CD4-positive, alpha-beta T cell (primary cell): ENCODE results near the gene ZDHHC18. TPM values are rescaled to one million over a fixed set of nuclear protein-coding genes. Genes with fewer than 3 reads are reported as not detected.

Experiments used
- ATAC-seq: fragments of 200-7000 bp; cut with Tn5 transposase; one replicate; pipeline ENCODE4 v1.10.0; 2022; ENCODE audit warnings: mild to moderate bottlenecking; ENCODE audit not compliant: poor library complexity
- CTCF ChIA-PET: fragments of 350-600 bp; sonication (Branson Sonifier 250); formaldehyde crosslinking; loops from one replicate; lab custom pipeline; 2021; ENCODE audit warnings: antibody characterized with exemption, inconsistent platforms; lab: Charles Lee
- POLR2A ChIA-PET: fragments of 350-600 bp; sonication (Branson Sonifier 250); formaldehyde crosslinking; loops from one replicate; lab custom pipeline; 2021; ENCODE audit warnings: antibody characterized with exemption, inconsistent platforms; lab: Charles Lee
- DNase-seq, 14 experiments: peaks; one replicate each; pipeline ENCODE4 v3.0.0-alpha.2; 2013 to 2020; ENCODE audit warnings: mixed read lengths in 2 of 14
- H3K27ac ChIP-seq, 2 donors: one replicate each; pipeline versions ENCODE4 v1.5.1 to v1.7.0; 2013; ENCODE audit warnings: low read length in 2 of 2, low read depth in 1 of 2, mild to moderate bottlenecking in 1 of 2
- H3K27me3 ChIP-seq, 2 experiments: 1 replicate in 1 of 2; 2 replicates in 1 of 2; pipeline versions ENCODE4 v1.6.1 to v1.7.0; 2013; ENCODE audit warnings: low read length in 2 of 2, control low read depth in 1 of 2, mild to moderate bottlenecking in 1 of 2, moderate library complexity in 1 of 2; ENCODE audit not compliant: insufficient read depth in 2 of 2, control insufficient read depth in 1 of 2
- H3K36me3 ChIP-seq: one replicate; pipeline ENCODE4 v1.6.1; 2013; ENCODE audit warnings: low read length, control low read depth; ENCODE audit not compliant: insufficient read depth
- H3K4me1 ChIP-seq: one replicate; pipeline ENCODE4 v1.6.1; 2013; ENCODE audit warnings: low read length, control low read depth; ENCODE audit not compliant: insufficient read depth
- H3K4me3 ChIP-seq: one replicate; pipeline ENCODE4 v1.5.1; 2013; ENCODE audit warnings: mild to moderate bottlenecking, low read length, moderate library complexity
- H3K9me3 ChIP-seq, 2 experiments: 1 replicate in 1 of 2; 2 replicates in 1 of 2; pipeline versions ENCODE4 v1.6.1 to v1.7.0; 2013; ENCODE audit warnings: low read length in 2 of 2, mild to moderate bottlenecking in 2 of 2, control low read depth in 1 of 2, moderate library complexity in 1 of 2; ENCODE audit not compliant: control insufficient read depth in 1 of 2, insufficient read depth in 1 of 2
- H3K27ac Mint-ChIP-seq: one replicate; pipeline ENCODE4 v1.8.0; 2020; ENCODE audit warnings: mixed read lengths
- H3K27me3 Mint-ChIP-seq: one replicate; pipeline ENCODE4 v1.8.0; 2021; ENCODE audit warnings: mixed read lengths
- H3K36me3 Mint-ChIP-seq: one replicate; pipeline ENCODE4 v1.8.0; 2021; ENCODE audit warnings: low read depth, mixed read lengths
- H3K4me1 Mint-ChIP-seq: one replicate; pipeline ENCODE4 v1.8.0; 2021; ENCODE audit warnings: low read depth, mixed read lengths
- H3K4me3 Mint-ChIP-seq: one replicate; pipeline ENCODE4 v1.8.0; 2020; ENCODE audit warnings: mild to moderate bottlenecking, mixed read lengths
- H3K9me3 Mint-ChIP-seq: one replicate; pipeline ENCODE4 v1.8.0; 2020; ENCODE audit warnings: mixed read lengths
- intact Hi-C, 2 experiments: fragments of 100-400 bp; cut with DNase I in 1 of 2; cut with micrococcal nuclease in 1 of 2; formaldehyde crosslinking; loops; one replicate each; pipeline versions ENCODE4 v1.15.1 to v1.9.0; 2023 to 2025; cut with DNase I, micrococcal nuclease
- total RNA-seq, 174 experiments: library from RNA in 2 of 174; stranded (reverse) in 2 of 174; gene quantifications; one replicate each; pipeline ENCODE4 v1.2.3 and lab custom pipeline; 2021 to 2026
- TF ChIP-seq, protein P1 (sequence below): fragments of 200-600 bp; IDR thresholded peaks from one replicate; pipeline ENCODE4 v1.8.0; 2022; ENCODE audit warnings: antibody characterized with exemption, mild to moderate bottlenecking

The ZDHHC18 gene
- total RNA-seq, 2 experiments from 2014 or later = 46.2 to 48.0 TPM

DNA sequence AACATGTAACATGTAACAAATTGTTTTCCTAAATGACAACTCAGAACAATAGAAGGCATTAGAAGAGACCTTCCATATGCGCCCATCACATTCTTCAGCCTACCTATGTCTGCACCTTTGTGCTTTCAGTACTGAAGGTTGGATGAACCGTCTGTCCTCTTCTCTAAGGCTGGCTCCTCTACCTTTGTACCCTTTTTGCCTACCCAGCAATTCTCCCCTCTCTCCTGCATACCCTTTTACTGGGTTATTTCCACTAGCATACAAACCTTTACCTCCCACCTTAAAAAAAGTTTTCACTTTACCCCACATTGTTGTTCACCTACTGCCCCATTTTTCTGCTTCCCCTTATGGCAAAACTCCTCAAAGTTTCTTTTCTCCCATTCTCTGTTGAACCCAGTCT lies 33.6 kb upstream of the ZDHHC18 start:
- POLR2A ChIA-PET = no interaction called here
- H3K4me3 Mint-ChIP-seq = no peak overlapping the region

DNA sequence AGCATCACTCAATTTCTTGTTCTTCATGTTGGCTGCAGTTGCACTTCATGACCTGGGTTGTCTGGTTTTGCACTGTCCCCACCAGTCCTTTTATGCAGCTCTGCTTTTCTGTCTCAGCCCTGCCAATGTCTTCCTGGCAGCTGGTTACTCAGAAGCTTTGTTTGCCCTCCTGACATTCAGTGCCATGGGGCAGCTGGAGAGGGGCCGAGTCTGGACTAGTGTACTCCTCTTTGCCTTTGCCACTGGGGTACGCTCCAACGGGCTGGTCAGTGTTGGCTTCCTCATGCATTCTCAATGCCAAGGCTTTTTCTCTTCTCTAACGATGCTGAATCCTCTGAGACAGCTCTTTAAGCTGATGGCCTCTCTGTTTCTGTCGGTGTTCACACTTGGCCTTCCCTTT lies 32.1 kb upstream of the ZDHHC18 start:
- Mint-ChIP-seq H3K27me3 (no peaks in the 10 kb centered on the region), H3K4me1 (peaks cover 20% of the 10 kb centered on the region), H3K27ac (no peak overlapping the region), H3K36me3 (peaks cover 56% of the 10 kb centered on the region), H3K9me3 (no peaks in the 10 kb centered on the region), H3K4me3 (no peak overlapping the region)
- POLR2A ChIA-PET = no interaction called here
- CTCF ChIA-PET = interaction anchor here (1.5 kb wide), 1 partner anchor 16 kb away, joined by 4 read pairs; no protein-coding TSS in a partner anchor
- Histone ChIP-seq H3K27ac (no peak overlapping the region), H3K9me3 (no peaks in the 10 kb centered on the region), H3K36me3 (peaks cover 45% of the 10 kb centered on the region), H3K4me3 (no peak overlapping the region), H3K27me3 (no peaks in the 10 kb centered on the region), H3K4me1 (peaks cover 22% of the 10 kb centered on the region)
- DNase-seq = no peak
- intact Hi-C loops = no loop called here
- no peak for ATAC-seq
- TF ChIP-seq, protein P1, sequence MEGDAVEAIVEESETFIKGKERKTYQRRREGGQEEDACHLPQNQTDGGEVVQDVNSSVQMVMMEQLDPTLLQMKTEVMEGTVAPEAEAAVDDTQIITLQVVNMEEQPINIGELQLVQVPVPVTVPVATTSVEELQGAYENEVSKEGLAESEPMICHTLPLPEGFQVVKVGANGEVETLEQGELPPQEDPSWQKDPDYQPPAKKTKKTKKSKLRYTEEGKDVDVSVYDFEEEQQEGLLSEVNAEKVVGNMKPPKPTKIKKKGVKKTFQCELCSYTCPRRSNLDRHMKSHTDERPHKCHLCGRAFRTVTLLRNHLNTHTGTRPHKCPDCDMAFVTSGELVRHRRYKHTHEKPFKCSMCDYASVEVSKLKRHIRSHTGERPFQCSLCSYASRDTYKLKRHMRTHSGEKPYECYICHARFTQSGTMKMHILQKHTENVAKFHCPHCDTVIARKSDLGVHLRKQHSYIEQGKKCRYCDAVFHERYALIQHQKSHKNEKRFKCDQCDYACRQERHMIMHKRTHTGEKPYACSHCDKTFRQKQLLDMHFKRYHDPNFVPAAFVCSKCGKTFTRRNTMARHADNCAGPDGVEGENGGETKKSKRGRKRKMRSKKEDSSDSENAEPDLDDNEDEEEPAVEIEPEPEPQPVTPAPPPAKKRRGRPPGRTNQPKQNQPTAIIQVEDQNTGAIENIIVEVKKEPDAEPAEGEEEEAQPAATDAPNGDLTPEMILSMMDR = no peak

More for the DNA sequence above, 33.6 kb upstream of the ZDHHC18 start:
- Histone ChIP-seq H3K4me1 (peaks cover 32% of the 10 kb centered on the region), H3K36me3 (peaks cover 45% of the 10 kb centered on the region), H3K27ac (no peak overlapping the region), H3K9me3 (no peaks in the 10 kb centered on the region), H3K27me3 (no peaks in the 10 kb centered on the region), H3K4me3 (no peak overlapping the region)
- Mint-ChIP-seq H3K9me3 (no peaks in the 10 kb centered on the region), H3K36me3 (peaks cover 66% of the 10 kb centered on the region), H3K27ac (no peak overlapping the region), H3K4me1 (peaks cover 26% of the 10 kb centered on the region), H3K27me3 (no peaks in the 10 kb centered on the region)
- DNase-seq = no peak
- ATAC-seq = no peak
- intact Hi-C loops = no loop called here
- TF ChIP-seq, protein P1 = no peak
- CTCF ChIA-PET = no interaction called here

- H3K4me3 Mint-ChIP-seq = no peak overlapping the region
- no peaks in the 10 kb centered on the region for H3K9me3 ChIP-seq
- DNase-seq (no peak), ATAC-seq (no peak)
- no peaks in the 10 kb centered on the region for H3K27me3 Mint-ChIP-seq
- ChIA-PET POLR2A (interaction anchor here (0.9 kb wide), 1 partner anchor 105 kb away, joined by 3 read pairs; no protein-coding TSS in a partner anchor), CTCF (interaction anchor here (1.3 kb wide), 1 partner anchor 36 kb away, joined by 4 read pairs; no protein-coding TSS in a partner anchor)
- intact Hi-C loops = no loop called here
- H3K27ac ChIP-seq = peak overlapping the region in 1 of 2 donors; percentile 4
- H3K4me1 Mint-ChIP-seq = peaks cover 30% of the 10 kb centered on the region
- H3K27ac Mint-ChIP-seq = no peak overlapping the region
- H3K9me3 Mint-ChIP-seq = no peaks in the 10 kb centered on the region
- peaks cover 35% of the 10 kb centered on the region for H3K4me1 ChIP-seq
- peaks cover 43% of the 10 kb centered on the region for H3K36me3 Mint-ChIP-seq
- H3K4me3 ChIP-seq = no peak overlapping the region
- H3K36me3 ChIP-seq = peaks cover 30% of the 10 kb centered on the region
- TF ChIP-seq, protein P1 = no peak
- H3K27me3 ChIP-seq = no peaks in the 10 kb centered on the region
Observed at GRCh38 chr1:26797627-26798026, 28.9 kb upstream of the ZDHHC18 start.
